IPS DF 4.7 (cell line): ENCODE results near the gene CCNI.
"Not testable (repeated sequence)": the region's sequence is repeated elsewhere in the genome, so short reads cannot be mapped to it uniquely, and the experiment has no call there.

ENCODE experiments used
- DNase-seq: peaks from one replicate; pipeline ENCODE4 v3.0.0-alpha.2; 2013; ENCODE audit warnings: low spot score; ENCODE audit errors: extremely low read depth

CCNI gene

DNA sequence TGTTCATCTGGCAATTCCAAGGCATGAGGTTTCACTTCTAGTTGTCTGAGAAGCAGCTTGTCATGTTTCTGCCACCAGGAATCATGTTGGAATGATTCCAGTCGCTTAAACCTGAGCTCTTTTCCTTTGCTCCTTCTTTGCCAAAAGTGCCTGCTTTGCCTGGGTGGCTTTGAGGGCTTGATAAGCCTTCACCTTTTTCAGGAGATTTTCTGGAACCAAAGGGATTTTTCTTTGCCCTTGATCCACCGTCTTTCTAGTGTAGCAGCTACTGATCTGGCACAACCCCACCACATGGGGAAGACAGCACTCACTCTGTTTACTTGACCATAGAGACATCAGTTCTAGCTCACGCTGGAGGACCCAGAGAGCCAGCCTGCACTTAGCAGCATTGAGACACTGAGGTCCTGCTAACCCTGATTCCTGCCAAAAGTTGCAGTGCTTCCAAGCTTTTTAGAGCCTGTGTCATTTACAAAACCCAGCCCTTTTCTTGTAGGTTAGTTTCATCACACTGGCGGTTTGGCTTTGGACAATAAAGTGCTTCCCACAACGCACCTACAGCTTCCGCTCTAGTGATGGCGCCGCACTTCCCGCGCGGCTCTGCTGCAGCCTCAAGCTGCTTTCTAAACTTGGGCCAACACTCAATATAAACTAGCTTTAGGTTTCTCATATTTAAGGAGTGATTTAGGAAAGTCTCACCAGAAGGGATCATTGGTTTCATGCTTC is 7.3 kb upstream of the CCNI start:
- no peak for DNase-seq

GRCh38 chr4:77080806-77081205 is 5.0 kb upstream of the CCNI start:
- not testable (repeated sequence) for DNase-seq

DNA sequence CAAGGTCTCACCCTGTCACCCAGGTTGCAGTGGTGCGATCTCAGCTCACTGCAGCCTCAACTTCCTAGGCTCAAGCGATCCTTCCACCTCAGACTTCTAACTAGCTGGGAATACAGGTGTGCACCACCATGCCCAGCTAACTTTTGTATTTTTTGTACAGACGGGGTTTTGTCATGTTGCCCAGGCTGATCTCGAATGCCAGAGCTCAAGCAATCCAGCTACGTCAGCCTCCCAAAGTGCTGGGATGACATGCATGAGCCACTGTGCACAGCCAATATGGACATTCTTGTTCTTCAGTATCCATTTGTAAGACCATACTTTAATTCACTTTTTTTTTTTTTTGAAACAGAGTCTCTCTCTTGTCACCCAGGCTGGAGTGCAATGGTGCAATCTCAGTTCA is 3.5 kb upstream of the CCNI start:
- DNase-seq, result no peak

GRCh38 chr4:77078401-77078800 is 2.6 kb upstream of the CCNI start:
- no peak for DNase-seq

GRCh38 chr4:77076889-77077635 is 1.3 kb upstream of the CCNI start:
- no peak for DNase-seq

DNA sequence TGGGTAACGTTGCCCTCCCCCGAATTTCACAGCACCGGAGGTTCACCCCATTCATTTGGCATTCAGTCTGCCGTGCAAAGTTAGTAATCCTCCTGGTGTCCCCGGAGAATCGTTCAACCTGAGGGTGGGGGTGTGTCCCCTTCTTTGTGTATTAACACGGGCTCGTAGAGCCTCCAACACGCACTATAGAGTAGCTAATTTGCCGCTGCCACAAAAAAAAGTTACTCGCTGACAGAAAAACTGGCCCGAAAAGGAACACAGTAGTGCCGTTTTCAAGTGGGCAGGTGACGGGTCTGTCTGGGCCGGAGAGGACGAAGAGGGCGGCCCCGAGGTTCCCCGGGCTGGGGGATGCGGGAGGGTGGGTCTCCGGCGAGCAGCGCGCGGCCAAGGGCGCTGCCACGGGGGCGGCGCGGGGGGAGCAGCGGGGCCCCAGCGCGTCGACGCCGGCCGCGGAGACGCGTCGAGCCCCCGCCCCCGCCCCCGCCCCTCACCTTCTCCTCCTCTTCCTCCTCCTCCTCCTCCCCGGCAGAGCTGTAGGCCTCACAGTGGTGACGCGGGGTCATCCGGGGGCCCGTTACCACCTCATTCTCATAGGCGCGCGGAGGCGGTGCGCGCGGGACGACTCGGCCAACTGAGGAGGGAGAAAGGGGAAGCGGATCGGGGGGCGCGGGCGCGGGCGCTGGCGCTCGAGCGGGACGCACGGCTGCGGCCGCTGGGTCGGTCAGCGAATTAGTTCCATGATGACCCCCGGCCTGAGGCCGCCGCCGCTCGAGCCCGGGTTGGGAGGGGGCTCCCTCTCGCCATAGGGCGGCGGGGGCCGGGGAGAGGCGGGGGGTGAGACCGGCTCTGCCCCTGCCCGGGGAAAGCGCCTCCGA is 571 bp downstream of the CCNI start:
- DNase-seq, result no peak

GRCh38 chr4:77074381-77074831 is 1.4 kb downstream of the CCNI start:
- no peak for DNase-seq

DNA sequence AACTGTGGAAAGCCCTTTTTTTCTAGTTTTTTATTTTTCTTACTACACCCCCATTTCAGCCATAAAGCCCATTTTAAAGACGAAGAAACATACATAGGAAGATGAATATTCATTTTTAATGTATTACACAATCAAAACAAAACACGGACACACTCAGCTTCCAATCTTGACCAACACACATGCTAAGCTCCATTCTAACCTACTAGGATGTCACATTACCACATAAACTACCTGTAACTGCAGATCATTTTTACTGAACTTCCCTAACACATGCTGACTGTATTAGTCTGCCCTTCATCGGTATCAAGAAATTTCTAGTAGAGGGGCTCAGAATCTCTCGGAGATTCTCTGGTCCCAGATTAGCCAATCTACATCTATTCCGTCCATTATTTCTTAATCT is 1.8 kb downstream of the CCNI start:
- DNase-seq, result no peak

DNA sequence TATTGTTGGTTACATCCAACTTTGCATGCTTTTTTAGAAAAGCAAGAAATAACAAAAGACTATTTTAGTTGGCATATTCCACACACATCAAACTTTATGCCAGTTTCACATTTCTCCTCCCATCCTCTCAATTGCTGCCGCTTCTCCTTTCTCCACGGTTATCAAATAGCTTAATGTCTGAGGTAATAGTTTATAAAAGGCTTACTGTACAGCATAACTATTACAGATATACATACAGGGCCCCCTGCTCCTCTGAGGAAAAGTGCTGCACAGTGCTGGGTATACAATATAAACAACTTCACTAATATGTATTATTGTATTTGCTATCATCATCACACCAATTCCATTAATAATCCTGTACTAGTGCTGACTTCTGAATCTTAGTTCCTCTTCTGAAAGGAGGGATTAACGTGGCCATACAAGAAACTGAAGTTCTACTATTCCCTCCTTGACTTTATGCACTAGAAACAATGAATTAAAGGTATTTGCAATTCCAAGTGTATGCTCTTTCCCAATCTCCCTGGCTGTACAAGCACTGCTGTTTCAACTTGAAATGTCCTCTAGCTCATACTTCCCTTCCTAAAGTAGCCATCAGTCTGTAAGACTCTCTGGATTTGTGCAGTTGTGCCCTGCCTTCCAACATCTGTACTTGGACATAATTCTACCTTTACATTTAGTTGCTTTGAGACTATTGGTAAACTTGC is 2.5 kb downstream of the CCNI start:
- no peak for DNase-seq

- DNase-seq, result no peak
Measured at GRCh38 chr4:77072195-77072753, 3.5 kb downstream of the CCNI start.

GRCh38 chr4:77069514-77069913 is 6.3 kb downstream of the CCNI start:
- DNase-seq, result not testable (repeated sequence)

DNA sequence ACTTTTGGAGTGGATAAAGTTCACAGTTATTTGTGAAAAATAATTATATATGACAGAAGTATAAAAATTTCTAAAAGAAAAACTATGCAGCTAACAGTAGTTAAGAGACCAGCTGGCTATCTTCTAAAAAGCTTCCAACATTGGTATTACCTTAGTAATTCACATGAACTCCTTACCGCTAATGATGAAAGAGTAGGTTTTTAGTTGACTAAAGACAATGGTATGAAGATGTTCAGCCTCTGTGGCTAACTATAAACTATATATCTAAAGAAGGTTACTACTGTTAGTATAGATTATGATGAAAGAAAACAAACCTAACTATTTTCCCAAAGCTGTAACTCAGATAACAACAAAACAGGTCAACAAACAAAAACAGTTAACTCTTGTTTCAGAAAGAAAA is 10.4 kb downstream of the CCNI start:
- DNase-seq, result no peak

DNA sequence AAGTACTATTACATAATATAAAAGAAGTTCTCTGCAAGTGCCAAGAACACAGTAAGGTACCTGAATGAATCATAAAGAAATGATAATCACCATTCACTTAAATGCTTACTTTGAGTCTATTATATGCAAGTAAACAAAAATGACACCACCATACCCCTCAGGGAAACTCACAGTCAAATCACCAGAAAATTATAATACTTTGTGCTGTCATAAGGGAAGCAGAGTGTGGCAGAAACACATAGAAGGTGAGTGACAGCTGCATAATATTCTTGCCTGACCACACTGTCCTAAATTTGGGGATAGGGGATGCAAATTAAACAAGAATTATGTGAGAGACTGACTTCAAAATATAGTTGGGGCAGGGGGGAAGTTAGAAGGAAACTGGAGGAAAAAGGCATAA is 12.9 kb downstream of the CCNI start:
- DNase-seq, result no peak

- DNase-seq, result peak; percentile 44
Measured at GRCh38 chr4:77052352-77052751, 23.4 kb downstream of the CCNI start.

- DNase-seq, result no peak
Measured at GRCh38 chr4:77050962-77051361, 24.8 kb downstream of the CCNI start.

DNA sequence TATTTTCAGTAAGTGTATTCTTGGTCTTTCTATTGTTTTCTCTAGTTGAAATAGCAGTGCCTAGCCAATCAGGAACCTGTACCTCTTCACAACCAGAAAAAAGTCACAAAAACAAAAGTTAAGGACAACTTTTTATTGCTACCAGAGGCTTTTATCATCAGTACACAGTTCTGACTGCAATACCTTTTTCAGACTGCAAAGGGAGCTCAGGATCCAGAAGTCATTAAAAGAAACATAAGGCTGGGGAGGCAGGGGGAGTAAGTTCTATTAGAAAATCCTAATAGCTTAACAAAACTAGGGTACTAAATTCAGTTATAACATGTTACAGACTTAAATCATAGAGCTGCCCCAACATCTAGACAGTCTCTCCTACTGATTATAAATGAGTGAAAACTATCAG is 28.8 kb downstream of the CCNI start:
- DNase-seq, result no peak

DNA sequence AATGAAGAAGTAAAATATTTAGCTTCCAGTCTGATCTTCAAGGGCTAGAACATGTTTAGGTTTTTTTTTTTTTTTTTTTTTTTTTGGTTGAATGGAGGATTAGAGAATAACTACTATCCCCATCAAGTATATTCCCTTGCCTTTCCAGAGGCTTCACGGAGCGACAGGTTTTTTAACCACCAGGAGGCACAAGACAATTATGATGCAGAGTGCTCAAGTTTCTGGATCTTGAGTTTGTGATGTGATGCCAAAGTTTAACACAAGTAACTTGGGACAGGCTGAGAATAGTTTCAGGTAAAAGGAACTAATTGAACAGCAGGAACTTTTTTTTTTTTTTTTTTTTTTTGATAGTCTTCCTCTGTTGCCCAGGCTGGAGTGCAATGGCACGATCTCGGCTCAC is 30.3 kb downstream of the CCNI start:
- no peak for DNase-seq

- DNase-seq, result no peak
Measured at GRCh38 chr4:77044461-77045150, 31.2 kb downstream of the CCNI start.

DNA sequence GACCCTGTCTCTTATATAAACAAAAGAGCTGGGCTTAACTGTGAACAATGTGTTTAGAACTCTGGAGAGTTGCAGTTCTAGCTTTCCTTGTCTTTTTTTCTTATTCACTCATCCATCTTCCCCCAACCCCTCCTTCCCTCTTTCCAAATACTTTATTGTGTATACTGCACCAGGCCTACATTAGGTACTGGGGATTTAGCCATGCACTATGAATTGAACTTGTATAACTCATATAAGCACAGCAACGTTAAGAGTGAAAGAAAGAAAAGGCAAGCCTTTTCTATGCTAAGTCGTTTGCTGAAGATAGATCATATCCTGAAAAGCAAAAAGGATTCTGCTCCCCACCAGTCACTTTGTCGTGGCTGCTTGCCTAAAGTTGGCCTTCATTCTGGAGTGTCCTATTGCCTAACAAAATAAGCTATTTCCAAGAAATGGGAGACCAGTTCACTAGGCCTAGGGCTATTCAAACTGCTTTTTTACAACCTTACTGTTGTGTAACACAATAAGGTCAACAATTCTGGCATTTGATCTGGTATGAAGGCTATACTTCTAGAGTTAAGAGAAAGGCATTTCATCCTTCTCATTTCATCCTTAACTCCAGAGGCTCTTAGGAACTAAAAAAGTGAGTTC is 32.2 kb downstream of the CCNI start:
- no peak for DNase-seq
